ENCODE measurements around the gene CHRFAM7A. TPM values are rescaled to one million over a fixed set of nuclear protein-coding genes. Genes with fewer than 3 reads are reported as not detected.
"Not testable (repeated sequence)": the region's sequence is repeated elsewhere in the genome, so short reads cannot be mapped to it uniquely, and the experiment has no call there.

Gene CHRFAM7A
- total RNA-seq, 1 experiment from 2014 or later = 19.0 TPM

DNA sequence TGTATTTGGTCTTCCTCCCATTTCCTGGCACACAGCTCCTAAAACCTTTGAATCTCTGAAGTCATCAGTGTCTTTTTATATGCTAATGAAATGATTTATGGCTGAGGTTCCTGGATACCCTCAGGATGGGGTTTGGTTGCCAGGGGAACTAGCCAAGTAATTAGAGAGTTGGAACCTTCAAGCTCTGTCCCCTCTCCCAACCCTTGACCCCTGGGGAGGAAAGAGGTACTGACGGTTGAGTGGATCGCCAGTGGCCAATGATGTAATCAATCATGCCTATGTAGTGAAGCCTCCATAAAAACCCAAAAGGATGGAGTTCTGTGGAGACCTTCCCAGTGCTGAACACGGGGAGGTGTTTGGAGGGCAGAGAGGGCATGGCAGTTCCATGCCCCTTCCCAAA lies 25.1 kb downstream of the CHRFAM7A start:
- H3K27ac ChIP-seq (ENCODE audit: low read length); H3K9me2 ChIP-seq (replicated peaks; ENCODE audit: low read length); H4K20me1 ChIP-seq (ENCODE audit: low read length); H3K79me2 ChIP-seq (ENCODE audit: low read length); POLR2A ChIA-PET (ENCODE audit: unreplicated experiment); H3K4me1 ChIP-seq (ENCODE audit: insufficient read depth, low read length); intact Hi-C loops (cut with micrococcal nuclease); H3K36me3 ChIP-seq (ENCODE audit: low read depth, low read length); H3K9ac ChIP-seq (ENCODE audit: low read length); ATAC-seq; H3F3A ChIP-seq (ENCODE audit: low read length, unreplicated experiment); BruUV-seq (replicated peaks); H3K4me2 ChIP-seq (ENCODE audit: low read length); H3K27me3 ChIP-seq (ENCODE audit: low read length); H3K9me3 ChIP-seq (ENCODE audit: low read length); H2AFZ ChIP-seq (ENCODE audit: low read length); H3K4me3 ChIP-seq (ENCODE audit: low read length); DNase-seq; CTCF ChIA-PET: not testable (repeated sequence)

DNA sequence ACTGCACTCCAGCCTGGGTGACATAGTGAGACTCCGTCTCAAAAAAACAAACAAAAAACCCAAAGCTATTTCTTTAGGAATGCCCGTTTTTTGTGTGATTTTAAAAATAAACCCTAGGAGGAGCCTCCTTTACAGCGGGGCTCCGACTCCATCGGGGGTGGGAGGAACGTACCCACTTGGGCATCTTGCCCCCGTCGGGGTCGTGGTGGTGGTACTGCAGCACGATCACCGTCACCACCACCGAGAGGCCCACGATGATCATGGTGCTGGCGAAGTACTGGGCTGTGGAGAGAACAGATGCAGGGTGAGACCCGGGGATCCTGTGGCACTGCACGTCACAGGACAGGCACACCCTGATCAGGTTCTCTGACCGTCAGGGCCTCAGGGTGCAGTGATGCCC lies 26.1 kb downstream of the CHRFAM7A start:
- intact Hi-C loops (cut with micrococcal nuclease); H3K4me2 ChIP-seq (ENCODE audit: low read length); H2AFZ ChIP-seq (ENCODE audit: low read length); H3K4me1 ChIP-seq (ENCODE audit: insufficient read depth, low read length); ATAC-seq; H4K20me1 ChIP-seq (ENCODE audit: low read length); POLR2A ChIA-PET (ENCODE audit: unreplicated experiment); H3K9ac ChIP-seq (ENCODE audit: low read length); H3F3A ChIP-seq (ENCODE audit: low read length, unreplicated experiment); H3K79me2 ChIP-seq (ENCODE audit: low read length); H3K27ac ChIP-seq (ENCODE audit: low read length); H3K9me2 ChIP-seq (replicated peaks; ENCODE audit: low read length); H3K36me3 ChIP-seq (ENCODE audit: low read depth, low read length); H3K27me3 ChIP-seq (ENCODE audit: low read length); H3K4me3 ChIP-seq (ENCODE audit: low read length); H3K9me3 ChIP-seq (ENCODE audit: low read length); DNase-seq; BruUV-seq (replicated peaks); CTCF ChIA-PET: not testable (repeated sequence)

DNA sequence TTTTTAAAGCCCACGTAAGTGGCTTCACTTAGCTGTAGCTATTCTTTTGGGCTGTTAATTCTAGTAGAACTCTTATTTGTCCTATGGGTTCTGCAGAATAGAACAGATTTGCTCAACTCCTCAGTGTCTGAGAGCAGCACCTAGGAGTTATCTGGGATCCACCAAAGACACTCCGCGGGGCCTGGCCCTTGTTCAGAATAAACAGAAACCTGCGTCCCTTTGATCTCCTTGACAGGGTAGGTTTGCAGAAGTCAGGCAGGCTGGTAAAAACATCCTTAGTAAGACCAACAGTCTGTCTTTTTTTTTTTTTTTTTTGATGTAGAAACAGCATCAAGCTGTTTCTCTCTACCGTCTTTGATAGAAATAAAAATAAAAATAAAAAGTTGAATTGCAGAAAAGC lies 31.9 kb downstream of the CHRFAM7A start:
- ATAC-seq; DNase-seq; H3K4me3 ChIP-seq (ENCODE audit: low read length); H3K4me1 ChIP-seq (ENCODE audit: insufficient read depth, low read length); H4K20me1 ChIP-seq (ENCODE audit: low read length); H3K9me2 ChIP-seq (replicated peaks; ENCODE audit: low read length); H3K4me2 ChIP-seq (ENCODE audit: low read length); POLR2A ChIA-PET (ENCODE audit: unreplicated experiment); H3K9me3 ChIP-seq (ENCODE audit: low read length); H2AFZ ChIP-seq (ENCODE audit: low read length); H3K27ac ChIP-seq (ENCODE audit: low read length); CTCF ChIA-PET; H3K79me2 ChIP-seq (ENCODE audit: low read length); H3K27me3 ChIP-seq (ENCODE audit: low read length); H3K36me3 ChIP-seq (ENCODE audit: low read depth, low read length); BruUV-seq (replicated peaks); H3K9ac ChIP-seq (ENCODE audit: low read length); intact Hi-C loops (cut with micrococcal nuclease); H3F3A ChIP-seq (ENCODE audit: low read length, unreplicated experiment): not testable (repeated sequence)

DNA sequence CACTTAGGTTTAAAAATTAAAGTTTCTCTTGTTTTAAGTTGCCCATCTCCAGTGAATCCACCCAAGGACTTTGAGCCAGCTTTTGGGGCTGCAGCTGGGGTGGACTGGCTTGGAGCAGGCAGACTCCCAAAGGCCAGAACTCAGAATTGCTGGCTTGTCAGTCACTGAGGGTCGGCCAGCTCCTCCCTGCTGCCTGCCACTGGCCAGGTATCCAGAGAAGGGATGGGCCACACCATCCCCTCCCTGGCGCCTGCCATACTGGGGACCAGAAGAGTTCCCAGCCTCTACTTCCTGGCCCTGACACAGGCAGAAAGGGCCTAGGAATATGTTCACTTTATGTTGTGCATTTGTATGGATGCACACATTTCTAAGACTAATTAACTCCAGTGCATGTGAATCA lies 32.4 kb downstream of the CHRFAM7A start:
- POLR2A ChIA-PET (ENCODE audit: unreplicated experiment) = not testable (repeated sequence)

DNA sequence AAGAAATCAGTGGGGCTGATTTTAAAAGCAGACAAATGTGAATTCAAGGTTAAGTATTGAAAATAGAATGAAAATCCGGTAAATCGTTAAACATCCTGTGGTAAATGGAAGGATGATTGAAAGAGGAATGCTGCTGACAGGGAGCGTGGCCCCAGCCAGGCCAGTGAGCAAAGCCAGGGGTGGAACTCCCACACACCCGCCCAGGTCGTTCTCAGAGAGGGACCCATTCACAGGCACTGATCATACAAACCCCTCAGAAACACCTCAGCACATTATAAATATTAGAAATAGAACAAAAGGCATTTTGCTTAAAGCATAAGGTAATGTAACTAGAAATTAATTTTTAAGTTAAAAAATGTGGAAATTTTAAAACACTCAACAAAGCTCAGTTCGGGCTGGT lies 38.3 kb downstream of the CHRFAM7A start:
- H3K27ac ChIP-seq (ENCODE audit: low read length); H2AFZ ChIP-seq (ENCODE audit: low read length); BruUV-seq (replicated peaks); CTCF ChIA-PET; ATAC-seq; H4K20me1 ChIP-seq (ENCODE audit: low read length); H3K79me2 ChIP-seq (ENCODE audit: low read length); H3K4me1 ChIP-seq (ENCODE audit: insufficient read depth, low read length); H3K9me3 ChIP-seq (ENCODE audit: low read length); H3K4me3 ChIP-seq (ENCODE audit: low read length); H3F3A ChIP-seq (ENCODE audit: low read length, unreplicated experiment); DNase-seq; POLR2A ChIA-PET (ENCODE audit: unreplicated experiment); H3K4me2 ChIP-seq (ENCODE audit: low read length); H3K27me3 ChIP-seq (ENCODE audit: low read length); intact Hi-C loops (cut with micrococcal nuclease); H3K9me2 ChIP-seq (replicated peaks; ENCODE audit: low read length); H3K9ac ChIP-seq (ENCODE audit: low read length); H3K36me3 ChIP-seq (ENCODE audit: low read depth, low read length): not testable (repeated sequence)

More for the DNA sequence above, 32.4 kb downstream of the CHRFAM7A start:
- H3K4me3 ChIP-seq (ENCODE audit: low read length); H3K9me3 ChIP-seq (ENCODE audit: low read length); H3K27ac ChIP-seq (ENCODE audit: low read length); CTCF ChIA-PET; ATAC-seq; DNase-seq; H3K36me3 ChIP-seq (ENCODE audit: low read depth, low read length); H3F3A ChIP-seq (ENCODE audit: low read length, unreplicated experiment); H3K9ac ChIP-seq (ENCODE audit: low read length); H3K9me2 ChIP-seq (replicated peaks; ENCODE audit: low read length); H2AFZ ChIP-seq (ENCODE audit: low read length); H4K20me1 ChIP-seq (ENCODE audit: low read length); intact Hi-C loops (cut with micrococcal nuclease); H3K4me1 ChIP-seq (ENCODE audit: insufficient read depth, low read length); H3K27me3 ChIP-seq (ENCODE audit: low read length); H3K4me2 ChIP-seq (ENCODE audit: low read length); BruUV-seq (replicated peaks); H3K79me2 ChIP-seq (ENCODE audit: low read length): not testable (repeated sequence)

DNA sequence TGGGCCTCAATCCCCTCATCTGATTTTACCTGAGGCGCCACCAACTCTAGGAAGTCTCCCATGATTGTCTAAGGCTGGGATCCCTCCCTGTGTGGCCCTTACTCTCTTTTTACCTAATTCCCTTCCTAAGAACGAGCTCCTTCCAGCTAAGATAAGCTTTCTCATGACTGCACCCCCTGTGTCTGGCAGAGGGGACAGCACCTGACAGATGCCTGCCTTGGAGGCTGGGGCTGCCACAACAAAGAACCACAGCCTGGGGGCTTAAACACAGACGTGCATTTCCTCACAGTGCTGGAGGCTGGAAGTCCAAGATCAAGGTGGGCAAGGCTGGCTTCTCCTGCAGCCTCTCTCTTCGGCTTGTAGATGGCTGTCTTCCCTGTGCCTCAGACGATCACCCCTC lies 43.5 kb downstream of the CHRFAM7A start:
- H3K9ac ChIP-seq (ENCODE audit: low read length); H3K4me2 ChIP-seq (ENCODE audit: low read length); H2AFZ ChIP-seq (ENCODE audit: low read length); POLR2A ChIA-PET (ENCODE audit: unreplicated experiment); H4K20me1 ChIP-seq (ENCODE audit: low read length); H3K27ac ChIP-seq (ENCODE audit: low read length); H3K9me2 ChIP-seq (replicated peaks; ENCODE audit: low read length); H3K79me2 ChIP-seq (ENCODE audit: low read length); ATAC-seq; H3K4me3 ChIP-seq (ENCODE audit: low read length); H3K4me1 ChIP-seq (ENCODE audit: insufficient read depth, low read length); DNase-seq; H3F3A ChIP-seq (ENCODE audit: low read length, unreplicated experiment); H3K27me3 ChIP-seq (ENCODE audit: low read length); intact Hi-C loops (cut with micrococcal nuclease); CTCF ChIA-PET; H3K36me3 ChIP-seq (ENCODE audit: low read depth, low read length); BruUV-seq (replicated peaks); H3K9me3 ChIP-seq (ENCODE audit: low read length): not testable (repeated sequence)

DNA sequence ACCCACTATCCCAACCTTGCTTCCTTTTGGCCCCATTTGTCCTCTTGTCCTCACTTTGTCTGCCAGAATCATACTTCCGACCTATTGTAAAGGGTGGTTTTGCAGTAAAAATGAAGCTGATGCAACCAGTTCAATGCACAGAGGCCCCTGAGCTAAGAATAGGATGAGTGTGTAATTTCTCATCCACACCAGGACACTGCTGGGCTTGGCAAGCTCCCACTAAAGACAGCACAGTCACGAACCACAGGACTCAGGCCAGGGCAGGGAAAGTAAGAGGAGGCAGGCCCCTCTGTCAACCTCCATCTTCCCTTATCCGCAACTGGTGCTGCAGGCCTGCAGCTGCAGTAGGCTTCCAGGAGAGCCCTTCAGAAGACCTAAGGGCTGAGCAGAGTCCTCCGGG lies 56.8 kb downstream of the CHRFAM7A start:
- DNase-seq; H2AFZ ChIP-seq (ENCODE audit: low read length); H3K9me3 ChIP-seq (ENCODE audit: low read length); H3K4me1 ChIP-seq (ENCODE audit: insufficient read depth, low read length); H3K79me2 ChIP-seq (ENCODE audit: low read length); H3K4me2 ChIP-seq (ENCODE audit: low read length); POLR2A ChIA-PET (ENCODE audit: unreplicated experiment); BruUV-seq (replicated peaks); H3K9me2 ChIP-seq (replicated peaks; ENCODE audit: low read length); H3K27ac ChIP-seq (ENCODE audit: low read length); H4K20me1 ChIP-seq (ENCODE audit: low read length); H3K9ac ChIP-seq (ENCODE audit: low read length); CTCF ChIA-PET; intact Hi-C loops (cut with micrococcal nuclease); H3F3A ChIP-seq (ENCODE audit: low read length, unreplicated experiment); H3K4me3 ChIP-seq (ENCODE audit: low read length); H3K36me3 ChIP-seq (ENCODE audit: low read depth, low read length); H3K27me3 ChIP-seq (ENCODE audit: low read length); ATAC-seq: not testable (repeated sequence)
